Stimulated activated naive CD8-positive, alpha-beta T cell treated with anti-CD3 and anti-CD28 coated beads, Interleukin-15, Interleukin-2, amounts not matched to agents 100 U/mL and 50 U/mL, for 24 hours (primary cell): ENCODE data around the gene TMEM143.

Experiments
- ATAC-seq: fragments of 150-1000 bp; cut with Tn5 transposase; one replicate; pipeline ENCODE4 v1.10.0; 2021
- DNase-seq: peaks from one replicate; pipeline ENCODE4 v3.0.0; 2021

TMEM143 gene

DNA sequence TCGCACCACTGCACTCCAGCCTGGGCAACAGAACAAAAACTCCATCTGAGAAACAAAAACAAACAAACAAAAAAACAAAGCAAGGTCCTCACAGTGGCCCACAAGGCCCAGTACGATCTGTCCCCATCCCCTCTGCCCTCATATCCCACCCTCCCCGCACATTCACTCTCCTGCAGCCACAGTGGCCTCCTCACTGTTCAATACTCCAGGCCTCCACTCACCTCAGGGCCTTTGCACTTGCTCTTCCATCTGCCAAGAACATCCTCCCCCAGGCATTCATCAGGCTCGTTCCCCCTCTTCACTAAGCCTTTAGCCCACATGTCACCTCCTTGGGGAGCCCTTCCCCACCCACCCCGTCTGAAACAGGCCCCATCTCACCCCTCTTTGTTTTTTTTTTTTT is 4.6 kb downstream of the TMEM143 start:
- no peak for ATAC-seq
- no peak for DNase-seq

DNA sequence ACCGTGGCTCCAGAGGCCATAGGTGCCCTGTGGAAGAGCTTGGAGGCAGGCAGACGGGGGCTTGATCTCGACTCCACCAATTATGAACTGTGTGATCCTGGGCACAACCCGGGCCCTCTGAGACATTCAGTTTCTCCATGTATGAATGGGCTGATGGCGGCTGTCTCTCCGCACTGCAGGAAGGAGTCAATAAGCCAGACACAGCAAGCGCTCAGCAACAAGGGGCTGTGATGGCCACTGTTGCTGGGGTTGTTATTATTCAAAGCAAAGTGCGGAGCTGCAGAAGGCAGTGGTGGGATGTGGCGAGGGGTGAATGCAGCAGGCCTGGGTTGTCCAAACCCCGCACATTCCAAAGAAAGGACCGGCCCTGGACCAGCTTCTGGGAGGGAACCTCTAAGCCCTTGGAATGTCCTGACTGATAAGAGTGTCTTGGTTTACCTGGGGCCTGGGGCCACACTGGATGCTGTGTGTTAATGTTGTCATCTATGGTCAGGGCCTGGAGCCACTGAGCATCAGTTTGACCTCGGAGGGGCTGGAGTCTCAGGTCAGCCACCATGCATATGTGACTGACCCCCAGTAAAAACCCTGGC is 8.3 kb downstream of the TMEM143 start:
- DNase-seq (no peak), ATAC-seq (no peak)

DNA sequence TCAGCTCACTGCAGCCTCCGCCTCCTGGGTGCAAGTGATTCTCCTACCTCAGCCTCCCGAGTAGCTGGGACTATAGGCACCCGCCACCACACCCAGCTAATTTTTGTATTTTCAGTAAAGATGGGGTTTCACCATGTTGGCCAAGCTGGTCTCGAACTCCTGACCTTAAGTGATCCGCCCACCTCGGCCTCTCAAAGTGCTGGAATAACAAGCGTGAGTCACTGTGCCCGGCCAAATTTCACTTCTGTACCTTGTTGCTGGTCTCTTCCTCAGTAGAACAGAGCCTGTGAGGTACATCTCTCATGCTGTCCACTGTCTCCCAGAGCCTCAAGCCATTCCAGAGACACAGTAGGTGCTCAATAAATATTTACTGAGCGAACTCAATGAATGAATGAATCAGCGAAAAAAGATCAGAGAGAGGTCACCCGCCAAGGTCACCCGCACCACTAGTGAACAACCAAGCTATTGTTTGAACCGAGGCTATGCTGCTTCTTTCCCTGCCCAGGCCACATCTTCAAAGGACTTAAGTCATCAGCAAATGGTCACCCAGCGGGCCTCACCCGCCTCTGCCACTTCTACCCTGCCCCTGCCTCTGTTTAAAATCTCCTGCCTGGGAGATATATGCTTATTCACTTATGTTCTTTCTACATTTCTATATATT is 9.3 kb downstream of the TMEM143 start:
- ATAC-seq (no peak), DNase-seq (no peak)

DNA sequence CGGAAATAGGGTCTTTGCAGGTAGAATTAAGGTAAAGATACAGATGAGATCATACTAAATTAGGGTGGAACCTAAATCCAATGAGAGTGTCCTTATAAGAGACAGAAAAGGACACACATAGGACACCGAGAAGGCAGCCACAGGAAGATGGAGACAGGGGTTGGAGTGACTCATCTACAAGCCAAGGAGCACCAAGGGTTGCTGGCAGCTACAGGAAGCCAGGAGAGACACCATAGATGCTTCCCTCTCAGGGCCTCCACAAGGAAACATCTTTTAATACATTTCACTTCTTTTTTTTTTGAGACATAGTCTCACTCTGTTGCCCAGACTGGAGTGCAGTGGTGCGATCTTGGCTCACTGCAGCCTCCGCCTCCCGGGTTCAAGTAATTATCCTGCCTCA is 10.1 kb downstream of the TMEM143 start:
- ATAC-seq: no peak
- no peak for DNase-seq

DNA sequence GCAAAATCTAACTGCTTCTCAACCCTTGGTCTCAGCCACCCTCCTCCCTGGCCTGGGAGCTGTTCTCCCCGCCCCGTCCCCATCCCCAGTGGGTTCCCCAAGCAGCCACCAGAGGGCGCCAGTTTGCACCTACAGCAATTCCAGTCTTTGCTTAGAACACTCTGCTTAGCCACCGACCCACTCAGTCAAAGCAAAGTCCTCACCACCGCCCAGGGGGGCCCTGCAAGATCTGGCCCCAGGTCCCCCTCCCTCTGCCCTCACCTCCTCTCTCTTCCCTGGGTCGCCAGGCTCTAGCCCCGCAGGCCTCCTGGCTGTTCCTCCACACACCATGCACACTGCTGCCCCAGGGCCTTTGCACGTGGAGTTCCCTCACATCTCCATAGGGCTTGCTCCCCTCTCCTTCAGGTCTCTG is 12.4 kb downstream of the TMEM143 start:
- DNase-seq (peak; percentile 89), ATAC-seq (peak; percentile 78)

DNA sequence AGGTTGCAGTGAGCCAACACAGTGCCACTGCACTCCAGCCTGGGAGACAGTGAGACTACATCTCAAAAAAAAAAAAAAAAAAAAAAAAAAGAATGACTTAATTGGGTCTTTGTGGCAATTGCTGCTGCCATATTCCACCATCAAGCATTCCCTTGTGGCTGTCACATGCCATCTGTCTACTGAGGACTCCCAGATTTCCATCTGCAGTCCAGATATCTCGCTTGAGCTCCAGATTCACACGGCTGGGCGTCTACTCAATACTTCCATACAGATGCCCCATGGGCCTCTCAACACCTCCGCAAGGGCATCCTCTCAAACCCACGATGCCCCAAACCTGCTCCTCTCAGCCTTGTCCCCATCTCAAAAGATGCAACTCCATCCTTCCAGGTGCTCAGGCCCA is 12.9 kb downstream of the TMEM143 start:
- no peak for DNase-seq
- ATAC-seq: no peak

DNA sequence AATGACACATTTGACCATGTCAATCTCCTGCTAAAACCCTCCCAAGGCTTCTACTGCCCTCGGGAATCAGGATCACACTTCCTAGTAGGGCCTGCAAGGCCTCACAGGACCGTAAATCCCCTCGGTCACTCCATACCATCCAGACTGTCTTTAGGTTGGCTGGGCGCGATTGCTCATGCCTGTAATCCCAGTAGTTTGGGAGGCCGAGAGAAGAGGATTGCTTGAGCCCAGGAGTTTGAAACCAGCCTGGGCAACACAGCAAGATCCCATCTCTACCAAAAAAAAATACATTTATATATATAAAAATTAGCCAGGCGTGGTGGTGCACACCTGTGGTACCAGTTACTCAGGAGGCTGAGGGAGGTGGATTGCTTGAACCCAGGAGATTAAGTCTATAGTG is 15.0 kb downstream of the TMEM143 start:
- ATAC-seq (no peak), DNase-seq (no peak)

DNA sequence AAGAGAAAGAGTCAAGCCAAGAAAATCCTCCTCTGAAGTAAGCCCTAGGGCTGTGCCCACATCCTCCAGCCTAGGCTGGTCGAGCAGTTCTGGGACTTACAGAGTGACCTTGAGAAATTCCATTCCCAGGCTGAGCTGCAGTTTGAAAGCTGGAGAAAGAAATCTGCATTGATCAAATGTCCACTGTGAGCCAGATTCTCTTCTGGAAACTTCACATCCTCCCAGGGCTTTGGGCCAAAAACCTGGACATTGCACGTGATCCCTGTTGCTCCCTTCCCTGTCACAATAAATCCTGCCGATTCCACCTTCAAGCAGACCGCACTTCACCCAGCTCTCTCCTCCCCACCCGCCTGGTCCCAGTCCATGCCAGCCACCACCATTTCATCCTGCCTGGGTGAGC is 15.7 kb downstream of the TMEM143 start:
- DNase-seq (no peak), ATAC-seq (no peak)

DNA sequence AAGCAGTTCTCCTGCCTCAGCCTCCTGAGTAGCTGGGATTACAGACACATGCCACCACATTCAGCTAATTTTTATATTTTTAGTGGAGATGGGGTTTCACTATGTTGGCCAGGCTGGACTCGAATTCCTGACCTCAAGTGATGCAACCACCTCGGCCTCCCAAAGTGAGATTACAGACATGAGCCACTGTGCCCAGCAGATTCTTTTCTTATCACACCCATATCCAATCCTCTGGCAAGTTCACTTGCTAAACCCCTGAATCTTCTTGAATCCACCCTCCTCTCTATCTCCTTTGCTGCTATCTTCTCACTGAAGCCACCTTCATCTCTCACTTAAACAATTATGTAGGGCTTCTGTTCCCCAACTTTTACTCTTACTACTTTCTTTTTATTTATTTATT is 17.5 kb downstream of the TMEM143 start:
- ATAC-seq: no peak
- no peak for DNase-seq

DNA sequence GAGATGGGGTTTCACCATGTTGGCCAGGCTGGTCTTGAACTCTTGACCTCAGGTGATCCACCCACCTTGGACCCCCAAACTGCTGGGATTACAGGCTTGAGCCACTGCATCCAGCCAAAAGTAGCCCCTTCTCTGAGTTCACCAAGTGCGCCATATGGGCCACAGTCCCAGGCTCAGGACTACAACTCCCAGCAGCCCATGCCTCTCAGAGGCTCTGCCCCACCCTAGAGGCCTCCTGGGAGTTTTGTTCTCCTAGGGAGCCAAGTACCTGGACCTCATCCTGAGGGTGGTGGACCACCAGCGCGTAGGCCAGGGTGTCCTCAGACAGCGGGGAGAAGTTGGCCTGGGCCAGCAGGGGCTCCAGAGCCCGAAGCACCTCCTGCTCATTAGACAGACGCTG is 18.8 kb downstream of the TMEM143 start:
- ATAC-seq: no peak

DNA sequence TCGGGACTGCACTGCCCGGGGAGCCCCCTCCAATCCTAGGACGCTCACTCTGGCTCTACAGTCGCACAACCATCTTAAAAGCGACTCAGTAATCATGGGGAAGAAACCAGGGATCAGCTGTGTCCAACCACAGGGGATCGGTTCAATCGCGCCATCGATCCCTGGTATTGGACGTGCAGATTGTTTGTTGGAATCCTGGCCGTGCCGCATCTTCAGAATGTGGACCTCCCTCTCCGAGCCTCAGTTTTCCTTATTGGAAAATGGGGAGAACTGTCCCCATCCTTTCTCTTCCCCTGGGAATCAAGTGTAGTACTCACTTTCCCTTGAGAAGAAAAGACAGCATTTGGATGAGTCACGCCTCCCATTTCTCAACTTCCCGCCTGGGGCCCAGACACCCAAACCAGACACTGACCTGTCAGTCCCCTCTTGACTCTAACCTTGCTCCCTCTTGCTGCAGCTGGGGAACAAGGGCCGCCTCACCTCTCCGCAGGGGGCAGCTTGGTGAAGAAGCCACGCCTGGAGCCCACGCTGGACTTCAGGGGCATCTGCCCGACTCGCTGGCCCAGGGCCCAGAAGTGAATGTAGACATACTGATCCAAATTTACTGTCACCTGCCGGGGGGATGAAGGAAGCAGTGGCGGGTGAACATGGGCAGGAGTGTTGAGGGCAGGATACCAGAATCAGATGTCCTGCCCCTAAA is 20.7 kb downstream of the TMEM143 start:
- ATAC-seq (no peak), DNase-seq (no peak)

More for the DNA sequence above, 18.8 kb downstream of the TMEM143 start:
- DNase-seq: no peak

DNA sequence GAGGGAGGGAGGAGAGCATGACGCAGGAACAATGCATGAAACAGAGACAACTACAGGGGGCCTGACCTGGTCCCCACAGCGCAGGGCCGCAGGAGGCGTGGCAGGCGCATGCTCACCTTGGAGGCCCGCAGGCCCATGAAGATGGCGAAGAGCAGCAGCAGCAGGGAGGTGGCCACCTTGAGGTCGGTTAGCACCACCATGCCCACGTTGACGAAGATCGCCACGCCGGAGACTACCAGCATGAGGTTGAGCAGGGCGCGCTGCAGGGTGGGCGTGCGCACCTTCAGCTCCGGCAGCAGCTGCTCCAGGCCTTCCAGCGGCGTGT is 21.4 kb downstream of the TMEM143 start:
- ATAC-seq (no peak), DNase-seq (no peak)

DNA sequence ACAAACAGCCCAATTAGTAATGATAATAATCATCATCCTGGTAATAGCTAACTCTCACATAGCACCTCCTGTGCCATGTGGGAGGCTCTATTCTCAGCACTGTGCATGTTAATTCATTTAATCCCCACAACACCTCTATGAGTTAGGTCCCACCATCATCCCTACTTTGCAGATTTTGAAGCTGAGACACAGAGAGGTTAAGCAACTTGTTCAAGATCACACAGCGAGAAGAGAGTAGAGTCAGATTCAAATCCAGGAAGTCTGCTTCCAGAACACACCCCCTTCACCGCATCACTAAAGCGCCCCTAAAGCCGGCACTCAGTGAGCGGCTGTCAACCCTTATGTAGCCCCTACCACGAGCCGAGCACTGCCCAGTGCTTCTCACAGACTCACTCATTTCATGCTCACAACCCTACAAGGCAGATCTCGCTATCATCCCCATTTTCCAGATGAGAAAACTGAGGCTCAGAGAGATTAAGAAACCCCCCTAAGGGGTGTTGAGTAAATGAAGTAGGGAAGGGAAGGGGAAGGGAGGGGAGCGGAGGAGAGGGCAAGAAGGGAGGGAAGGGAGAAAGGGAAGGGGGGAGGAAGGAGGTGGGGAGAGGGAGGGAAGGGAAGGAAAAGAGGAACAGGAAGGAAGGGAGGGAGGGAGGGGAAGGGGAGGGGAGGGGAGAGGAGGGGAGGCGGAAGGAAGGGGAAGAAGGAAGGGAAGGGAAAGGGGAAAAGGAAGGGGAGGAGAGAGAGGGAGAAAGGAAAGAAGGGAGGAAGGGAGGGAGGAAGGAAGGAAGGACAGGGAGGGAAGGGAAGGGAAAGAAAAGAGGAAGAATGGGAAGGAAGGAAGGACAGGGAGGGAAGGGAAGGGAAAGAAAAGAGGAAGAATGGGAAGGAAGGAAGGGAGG is 22.0 kb downstream of the TMEM143 start:
- no peak for DNase-seq

DNA sequence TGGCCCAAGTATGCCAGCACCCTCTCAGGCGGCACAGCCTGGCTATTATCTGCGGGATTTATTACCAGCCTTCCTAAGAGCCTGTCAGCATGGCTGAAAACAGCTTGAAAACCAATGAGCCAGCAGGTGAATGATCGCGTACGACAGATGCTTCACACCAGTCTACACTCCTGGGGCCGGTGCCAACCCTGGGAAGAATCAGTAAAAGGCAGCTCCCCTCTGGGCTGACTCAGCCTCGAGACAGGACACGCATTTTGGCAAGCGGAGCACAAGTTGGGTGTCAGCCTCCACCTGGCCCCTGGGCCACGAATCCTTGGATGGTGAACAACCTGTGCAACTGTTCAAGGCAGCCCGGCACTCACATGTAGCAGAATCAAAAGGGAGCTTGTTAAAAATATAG is 22.7 kb downstream of the TMEM143 start:
- ATAC-seq (no peak), DNase-seq (no peak)

More for the DNA sequence above, 22.0 kb downstream of the TMEM143 start:
- no peak for ATAC-seq

DNA sequence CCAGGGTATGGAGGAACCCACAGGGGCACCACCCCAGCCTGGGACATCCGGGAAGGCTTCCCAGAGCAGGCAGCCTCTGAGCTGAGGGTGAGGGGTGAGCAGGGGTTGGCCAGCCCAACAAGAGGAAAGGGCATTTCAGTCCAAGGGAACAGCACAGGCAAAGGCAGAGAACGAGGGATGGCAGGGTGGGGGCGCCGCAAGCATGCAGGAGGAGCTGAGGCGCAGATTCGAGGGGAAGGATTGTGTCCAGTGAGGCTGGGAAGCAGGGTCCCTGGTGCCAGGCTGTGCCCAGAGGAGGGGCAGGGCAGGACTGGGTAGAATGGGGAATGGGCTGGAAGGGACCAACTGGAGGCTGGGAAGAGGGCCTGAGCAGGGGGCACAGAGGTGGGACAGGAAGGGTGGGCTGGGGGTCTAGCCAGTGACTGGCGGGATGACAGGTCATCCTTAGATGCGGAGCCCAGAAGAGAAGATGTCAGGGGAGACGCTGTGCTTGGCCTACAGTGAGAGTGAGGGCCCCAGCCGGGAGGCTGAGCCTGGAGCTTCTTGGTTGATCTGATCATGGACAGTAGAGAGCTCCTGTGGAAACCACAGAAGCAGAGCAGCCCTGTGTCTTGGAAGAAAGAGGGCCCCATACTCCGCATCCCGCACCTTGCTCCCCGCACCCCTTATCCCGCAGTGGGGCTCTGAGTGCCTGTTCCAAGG is 24.8 kb downstream of the TMEM143 start:
- no peak for ATAC-seq

DNA sequence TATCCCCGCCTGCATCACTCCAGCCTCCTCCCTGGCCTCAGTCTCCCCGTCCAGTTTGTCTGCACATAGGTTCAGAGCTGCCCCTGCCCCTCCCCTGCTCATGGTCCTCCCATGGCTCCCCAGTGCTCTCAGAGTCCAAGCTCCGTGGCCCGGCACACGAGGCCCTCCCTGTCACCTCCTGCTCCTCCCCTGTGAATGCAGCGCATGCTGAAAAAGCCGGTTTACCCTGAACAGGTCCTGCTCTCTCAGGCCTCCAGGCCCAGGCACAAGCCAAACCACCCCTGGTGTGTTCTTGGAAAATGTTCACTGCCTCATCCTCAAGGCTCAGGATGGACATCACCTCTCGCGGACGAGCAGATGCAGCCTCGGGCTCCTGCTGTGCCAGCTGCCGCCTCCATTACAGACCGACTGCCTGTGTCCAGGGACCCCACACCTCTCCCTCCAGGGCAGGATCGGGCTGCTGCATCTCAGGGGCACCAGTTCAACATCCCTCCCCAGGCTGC is 25.4 kb downstream of the TMEM143 start:
- ATAC-seq: no peak

More for the DNA sequence above, 24.8 kb downstream of the TMEM143 start:
- no peak for DNase-seq

DNA sequence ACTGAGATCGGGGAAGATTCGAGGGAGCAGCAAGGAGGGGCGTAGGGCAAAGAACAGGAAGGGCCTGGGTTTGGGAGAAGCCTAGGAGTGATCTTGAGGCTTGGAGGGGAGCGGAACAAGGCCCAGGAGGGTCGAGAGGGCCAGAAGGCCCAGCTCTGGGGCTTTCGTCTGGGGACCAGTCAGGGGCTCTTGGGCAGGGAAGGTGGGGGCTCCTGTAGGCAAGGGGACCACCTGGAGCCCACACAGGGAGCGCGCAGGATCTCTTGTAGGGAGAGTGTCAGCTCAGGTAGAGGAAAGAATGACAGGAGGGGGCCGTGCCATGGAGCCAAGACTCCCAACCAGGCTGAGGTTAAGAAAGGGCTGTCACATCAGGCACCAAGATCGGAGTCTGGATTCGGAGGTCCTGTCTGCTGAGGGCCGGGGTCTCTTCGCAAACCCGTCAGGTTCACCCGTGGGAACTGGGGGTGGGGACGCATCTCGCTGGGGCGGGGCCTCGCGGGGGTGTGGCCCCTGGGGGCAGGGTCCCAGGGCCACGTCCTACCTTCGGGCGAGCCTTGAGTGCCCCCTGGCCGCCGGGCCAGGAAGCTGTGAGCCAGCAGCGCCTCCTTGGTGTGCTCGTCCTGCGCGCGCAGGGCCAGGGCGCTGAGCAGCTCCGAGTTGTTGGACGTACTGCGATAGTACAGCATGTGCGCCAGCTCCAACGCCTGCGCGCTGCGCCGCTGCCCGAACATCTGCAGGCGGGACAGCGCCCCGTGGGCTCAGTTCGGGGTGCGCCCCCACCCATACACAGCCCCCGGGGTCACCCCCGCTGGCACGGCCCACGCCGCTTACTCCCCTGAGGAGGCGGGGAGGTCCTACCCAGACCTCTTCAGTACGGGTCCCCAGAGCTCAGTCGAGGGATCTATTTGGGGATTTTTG is 30.0 kb downstream of the TMEM143 start:
- ATAC-seq: peak; percentile 84

More for the DNA sequence above, 25.4 kb downstream of the TMEM143 start:
- no peak for DNase-seq

DNA sequence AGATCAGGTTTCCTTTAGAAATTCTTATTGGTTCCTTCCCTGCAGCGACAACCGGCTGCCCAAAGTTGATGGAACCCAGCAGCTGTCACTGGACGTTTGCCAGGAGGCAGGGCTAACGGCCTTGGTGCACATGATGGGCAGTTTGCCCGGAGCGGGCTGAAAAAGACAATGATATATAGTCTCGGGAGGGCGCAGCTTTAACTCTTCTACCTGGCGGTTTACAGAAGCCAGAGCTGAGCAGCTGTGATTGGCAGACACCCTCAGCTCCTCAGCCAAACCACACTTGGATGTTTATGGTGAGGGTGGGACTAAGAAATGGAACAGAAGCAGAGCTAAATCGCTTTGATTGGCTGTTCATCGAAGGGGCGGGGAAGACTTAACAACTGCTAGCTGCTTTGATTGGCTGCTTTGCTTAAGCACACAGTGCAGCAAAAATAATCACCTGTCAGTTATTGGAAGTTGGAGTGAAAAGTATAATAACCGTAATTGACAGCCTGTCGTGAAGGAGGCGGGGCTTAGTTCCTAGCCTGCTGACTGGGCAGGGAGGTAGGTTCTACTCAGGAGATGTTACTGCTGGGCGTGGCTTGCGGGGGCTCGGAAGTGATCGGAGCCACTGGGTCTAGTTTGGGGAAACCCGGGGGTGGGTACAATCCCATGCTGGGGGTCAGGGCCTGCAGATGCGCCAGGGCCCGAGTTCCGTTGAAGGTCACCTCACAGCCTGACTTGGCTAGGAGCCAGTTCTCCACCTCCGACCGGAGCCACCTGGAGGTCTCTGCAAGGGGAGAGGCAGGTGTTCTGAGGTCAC is 30.9 kb downstream of the TMEM143 start:
- DNase-seq (peak; percentile 88), ATAC-seq (peak; percentile 67)

More for the DNA sequence above, 30.0 kb downstream of the TMEM143 start:
- DNase-seq: peak; percentile 96

DNA sequence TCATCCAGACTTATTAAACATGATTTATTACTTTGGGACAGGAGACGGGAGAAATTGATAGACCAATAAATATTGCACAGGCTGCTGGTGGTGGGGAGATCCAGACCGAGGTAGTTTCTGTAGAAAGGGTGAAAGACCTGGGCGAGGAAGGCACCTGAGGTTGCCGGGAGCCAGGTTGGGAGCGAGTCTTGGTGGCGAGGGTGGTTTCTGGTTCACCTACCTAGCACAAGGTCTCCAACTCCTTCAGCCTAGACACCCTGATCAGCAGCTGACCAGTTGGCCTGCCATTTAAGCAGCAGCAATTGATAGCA is 31.4 kb downstream of the TMEM143 start:
- DNase-seq (no peak), ATAC-seq (no peak)
